Activated naive CD8-positive, alpha-beta T cell treated with anti-CD3 and anti-CD28 coated beads, Interleukin-2, amount 50 U/mL, for 24 hours (primary cell): ENCODE data around the gene ZNF592.
A peak's percentile ranks its signal among the peaks of the same experiment; 100 is the strongest.
"Not testable (repeated sequence)": the region's sequence is repeated elsewhere in the genome, so short reads cannot be mapped to it uniquely, and the experiment has no call there.

Source experiments
- ATAC-seq: fragments of 150-1000 bp; cut with Tn5 transposase; one replicate; pipeline ENCODE4 v1.10.0; 2021
- DNase-seq: peaks from one replicate; pipeline ENCODE4 v3.0.0; 2021
- H3K27ac Mint-ChIP-seq: one replicate; pipeline ENCODE4 v1.8.0; 2021; ENCODE audit warnings: mild to moderate bottlenecking, mixed read lengths
- H3K27me3 Mint-ChIP-seq: one replicate; pipeline ENCODE4 v1.8.0; 2021; ENCODE audit warnings: mixed read lengths
- H3K36me3 Mint-ChIP-seq: one replicate; pipeline ENCODE4 v1.8.0; 2021; ENCODE audit warnings: low read depth, mixed read lengths
- H3K4me1 Mint-ChIP-seq: one replicate; pipeline ENCODE4 v1.8.0; 2021; ENCODE audit warnings: mixed read lengths
- H3K4me3 Mint-ChIP-seq: one replicate; pipeline ENCODE4 v1.8.0; 2021; ENCODE audit warnings: mild to moderate bottlenecking, moderate library complexity, mixed read lengths
- H3K9me3 Mint-ChIP-seq: one replicate; pipeline ENCODE4 v1.8.0; 2021; ENCODE audit warnings: mixed read lengths

ZNF592 gene

GRCh38 chr15:84831028-84831427 is 82.6 kb downstream of the ZNF592 start:
- DNase-seq (no peak), ATAC-seq (no peak)
- Mint-ChIP-seq H3K4me3 (no peak overlapping the region), H3K36me3 (no peaks in the 10 kb centered on the region), H3K27me3 (no peaks in the 10 kb centered on the region), H3K9me3 (no peaks in the 10 kb centered on the region), H3K4me1 (no peaks in the 10 kb centered on the region), H3K27ac (no peak overlapping the region)

- Mint-ChIP-seq H3K4me1 (no peaks in the 10 kb centered on the region), H3K36me3 (no peaks in the 10 kb centered on the region), H3K27ac (no peak overlapping the region), H3K4me3 (no peak overlapping the region), H3K27me3 (no peaks in the 10 kb centered on the region), H3K9me3 (no peaks in the 10 kb centered on the region)
- ATAC-seq (no peak), DNase-seq (no peak)
Measured at GRCh38 chr15:84831613-84832012, 83.2 kb downstream of the ZNF592 start.

DNA sequence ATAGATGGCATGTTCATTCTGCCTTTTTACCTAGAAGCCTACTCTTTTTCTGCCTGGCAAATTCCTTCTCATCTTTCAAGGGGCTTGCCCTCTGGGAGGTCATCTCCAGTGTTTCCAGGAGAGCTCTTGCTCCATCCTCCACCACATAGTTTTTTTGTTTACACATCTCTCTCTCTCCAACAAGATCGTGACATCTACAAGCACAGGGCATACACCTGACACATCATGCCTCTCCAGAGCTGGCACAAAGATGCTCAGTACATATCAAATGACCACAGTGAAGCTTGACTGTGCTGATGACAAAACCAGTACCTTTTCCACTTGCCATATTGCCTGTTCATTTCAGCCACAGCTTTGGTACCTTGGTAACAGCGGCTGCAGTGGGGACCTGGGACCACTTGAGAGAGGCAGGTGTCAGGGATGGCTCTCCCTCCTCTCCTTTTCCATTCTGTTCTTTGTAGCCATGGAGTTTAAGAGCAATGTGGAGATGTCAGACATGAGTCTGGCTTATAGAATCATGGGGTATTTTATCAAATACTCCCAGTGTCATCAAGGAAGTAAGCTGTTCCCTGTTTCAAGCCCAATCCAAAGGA is 84.2 kb downstream of the ZNF592 start:
- no peaks in the 10 kb centered on the region for H3K4me1 Mint-ChIP-seq

GRCh38 chr15:84833447-84834228 is 85.2 kb downstream of the ZNF592 start:
- no peaks in the 10 kb centered on the region for H3K4me1 Mint-ChIP-seq
- no peak for DNase-seq
- no peaks in the 10 kb centered on the region for H3K36me3 Mint-ChIP-seq
- H3K9me3 Mint-ChIP-seq, result no peaks in the 10 kb centered on the region
- H3K4me3 Mint-ChIP-seq, result no peak overlapping the region
- H3K27me3 Mint-ChIP-seq, result no peaks in the 10 kb centered on the region
- no peak overlapping the region for H3K27ac Mint-ChIP-seq
- ATAC-seq, result no peak

More for the DNA sequence above, 84.2 kb downstream of the ZNF592 start:
- Mint-ChIP-seq H3K36me3 (no peaks in the 10 kb centered on the region), H3K27me3 (no peaks in the 10 kb centered on the region), H3K4me3 (no peak overlapping the region), H3K27ac (no peak overlapping the region), H3K9me3 (no peaks in the 10 kb centered on the region)
- DNase-seq, result no peak
- no peak for ATAC-seq

DNA sequence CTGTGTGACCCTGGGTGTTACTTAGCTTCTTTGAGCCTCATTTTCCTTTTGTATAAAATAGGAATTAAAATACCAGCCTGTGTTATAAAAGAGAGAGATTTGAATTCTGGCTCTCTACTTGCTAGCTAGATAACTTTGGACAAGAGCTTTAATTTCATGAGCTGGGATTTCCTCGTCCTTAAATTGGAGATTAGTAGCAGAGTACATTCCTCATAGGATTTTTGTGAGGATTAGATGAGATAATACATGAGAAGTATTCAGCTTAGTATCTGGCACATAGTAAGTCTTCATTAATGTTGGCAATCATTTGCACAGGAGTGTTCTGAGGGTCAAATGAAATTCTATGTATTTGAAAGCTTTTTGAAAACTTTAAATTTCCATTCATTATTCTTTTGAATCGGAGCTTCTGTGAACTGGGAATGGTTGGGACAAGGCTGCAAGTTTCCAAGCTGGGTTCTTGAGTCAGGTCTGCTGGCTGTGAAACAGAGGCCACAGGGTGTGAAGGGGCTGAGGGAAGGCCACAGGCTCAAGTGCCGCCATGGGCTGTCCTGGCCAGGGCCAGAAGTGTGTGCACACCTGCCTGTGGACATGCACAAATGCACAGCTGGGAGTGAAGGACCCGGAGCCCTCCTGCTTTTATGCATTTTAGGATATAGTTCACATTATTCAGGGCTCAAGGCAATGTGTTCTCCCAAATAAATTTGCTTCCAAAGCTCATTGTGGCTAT is 86.0 kb downstream of the ZNF592 start:
- Mint-ChIP-seq H3K27ac (no peak overlapping the region), H3K36me3 (no peaks in the 10 kb centered on the region), H3K4me3 (no peak overlapping the region), H3K9me3 (no peaks in the 10 kb centered on the region), H3K4me1 (no peaks in the 10 kb centered on the region), H3K27me3 (no peaks in the 10 kb centered on the region)
- DNase-seq, result no peak
- no peak for ATAC-seq

- DNase-seq (no peak), ATAC-seq (no peak)
- no peak overlapping the region for H3K4me3 Mint-ChIP-seq
- no peaks in the 10 kb centered on the region for H3K27me3 Mint-ChIP-seq
- H3K4me1 Mint-ChIP-seq, result no peaks in the 10 kb centered on the region
- no peaks in the 10 kb centered on the region for H3K36me3 Mint-ChIP-seq
- no peak overlapping the region for H3K27ac Mint-ChIP-seq
- no peaks in the 10 kb centered on the region for H3K9me3 Mint-ChIP-seq
Measured at GRCh38 chr15:84834969-84835368, 86.6 kb downstream of the ZNF592 start.

GRCh38 chr15:84835661-84836337 is 87.4 kb downstream of the ZNF592 start:
- DNase-seq, result no peak
- no peak overlapping the region for H3K27ac Mint-ChIP-seq
- H3K36me3 Mint-ChIP-seq, result no peaks in the 10 kb centered on the region
- no peak overlapping the region for H3K4me3 Mint-ChIP-seq
- H3K4me1 Mint-ChIP-seq, result no peaks in the 10 kb centered on the region
- no peaks in the 10 kb centered on the region for H3K9me3 Mint-ChIP-seq
- ATAC-seq, result no peak
- no peaks in the 10 kb centered on the region for H3K27me3 Mint-ChIP-seq

DNA sequence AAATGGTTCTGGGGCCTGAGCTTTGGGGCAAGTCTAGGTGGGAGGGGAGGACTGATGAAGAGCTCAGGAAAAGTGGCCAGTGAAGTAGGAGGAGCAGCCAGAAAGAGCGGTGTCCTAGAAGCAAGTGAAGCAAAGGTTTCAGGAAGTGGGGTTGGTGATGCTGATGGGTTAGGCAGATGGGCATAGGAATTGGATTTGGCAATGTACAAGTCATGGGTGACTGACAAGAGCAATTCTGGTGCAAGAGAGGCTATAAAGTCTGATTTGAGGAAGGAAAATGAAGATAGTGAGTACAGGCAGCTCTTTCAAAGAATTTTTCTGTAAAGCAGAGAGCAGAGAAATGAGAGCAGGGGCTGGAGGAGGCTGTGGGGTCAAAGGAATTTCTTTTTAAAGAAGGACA is 88.5 kb downstream of the ZNF592 start:
- H3K27ac Mint-ChIP-seq, result no peak overlapping the region
- H3K36me3 Mint-ChIP-seq, result no peaks in the 10 kb centered on the region
- no peak overlapping the region for H3K4me3 Mint-ChIP-seq
- ATAC-seq (no peak), DNase-seq (no peak)
- no peaks in the 10 kb centered on the region for H3K27me3 Mint-ChIP-seq
- H3K9me3 Mint-ChIP-seq, result no peaks in the 10 kb centered on the region
- H3K4me1 Mint-ChIP-seq, result peaks cover 3% of the 10 kb centered on the region

DNA sequence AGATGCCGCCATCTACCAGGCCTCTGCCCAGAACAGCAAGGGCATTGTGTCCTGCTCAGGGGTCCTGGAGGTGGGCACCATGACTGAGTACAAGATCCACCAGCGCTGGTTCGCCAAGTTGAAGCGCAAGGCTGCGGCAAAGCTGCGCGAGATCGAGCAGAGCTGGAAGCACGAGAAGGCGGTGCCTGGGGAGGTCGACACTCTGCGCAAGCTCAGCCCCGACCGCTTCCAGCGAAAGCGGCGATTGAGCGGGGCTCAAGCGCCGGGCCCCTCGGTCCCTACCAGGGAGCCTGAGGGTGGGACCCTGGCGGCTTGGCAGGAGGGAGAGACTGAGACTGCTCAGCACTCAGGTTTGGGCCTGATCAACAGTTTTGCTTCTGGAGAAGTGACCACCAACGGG is 91.3 kb downstream of the ZNF592 start:
- Mint-ChIP-seq H3K4me3 (no peak overlapping the region), H3K27me3 (no peaks in the 10 kb centered on the region), H3K4me1 (peaks cover 3% of the 10 kb centered on the region), H3K9me3 (no peaks in the 10 kb centered on the region), H3K27ac (no peak overlapping the region), H3K36me3 (no peaks in the 10 kb centered on the region)
- ATAC-seq (no peak), DNase-seq (no peak)

DNA sequence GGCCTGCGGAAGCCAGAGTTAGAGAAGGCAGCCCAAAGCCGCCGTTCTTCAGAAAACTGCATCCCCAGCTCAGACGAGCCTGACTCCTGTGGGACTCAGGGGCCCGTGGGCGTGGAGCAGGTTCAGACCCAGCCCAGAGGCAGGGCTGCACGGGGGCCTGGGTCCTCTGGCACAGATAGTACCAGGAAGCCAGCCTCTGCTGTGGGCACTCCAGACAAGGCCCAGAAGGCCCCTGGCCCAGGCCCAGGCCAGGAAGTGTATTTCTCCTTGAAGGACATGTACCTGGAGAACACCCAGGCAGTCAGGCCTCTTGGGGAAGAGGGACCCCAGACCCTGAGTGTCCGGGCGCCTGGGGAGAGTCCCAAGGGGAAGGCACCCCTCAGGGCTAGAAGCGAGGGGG is 91.9 kb downstream of the ZNF592 start:
- no peaks in the 10 kb centered on the region for H3K27me3 Mint-ChIP-seq
- no peaks in the 10 kb centered on the region for H3K36me3 Mint-ChIP-seq
- H3K4me1 Mint-ChIP-seq, result peaks cover 3% of the 10 kb centered on the region
- DNase-seq (no peak), ATAC-seq (no peak)
- H3K9me3 Mint-ChIP-seq, result no peaks in the 10 kb centered on the region
- no peak overlapping the region for H3K27ac Mint-ChIP-seq
- H3K4me3 Mint-ChIP-seq, result no peak overlapping the region

GRCh38 chr15:84840741-84841429 is 92.5 kb downstream of the ZNF592 start:
- Mint-ChIP-seq H3K4me3 (no peak overlapping the region), H3K9me3 (no peaks in the 10 kb centered on the region), H3K27me3 (no peaks in the 10 kb centered on the region), H3K4me1 (peaks cover 3% of the 10 kb centered on the region), H3K27ac (no peak overlapping the region), H3K36me3 (no peaks in the 10 kb centered on the region)
- DNase-seq (no peak), ATAC-seq (peak; percentile 10)

DNA sequence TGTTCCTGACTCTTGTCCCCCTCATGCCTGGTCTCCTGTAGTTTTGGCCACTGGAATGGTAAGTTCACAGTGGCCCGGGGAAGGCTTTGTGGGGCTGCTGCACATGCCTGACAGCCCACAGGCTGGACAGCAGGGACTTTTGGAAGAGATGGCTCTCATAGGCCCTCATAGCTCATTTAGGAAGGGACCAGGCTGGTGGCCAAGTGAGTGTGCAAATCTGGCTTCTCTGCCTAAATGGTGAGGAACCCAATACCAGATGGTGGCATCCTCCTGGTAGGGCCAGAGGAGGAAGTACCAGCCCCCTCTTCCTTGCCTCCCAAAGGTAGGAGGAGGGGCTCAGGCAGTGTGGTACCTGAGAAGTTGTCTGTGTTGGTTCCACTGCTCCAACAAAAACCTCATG is 94.4 kb downstream of the ZNF592 start:
- peaks cover 3% of the 10 kb centered on the region for H3K4me1 Mint-ChIP-seq
- no peak for ATAC-seq

DNA sequence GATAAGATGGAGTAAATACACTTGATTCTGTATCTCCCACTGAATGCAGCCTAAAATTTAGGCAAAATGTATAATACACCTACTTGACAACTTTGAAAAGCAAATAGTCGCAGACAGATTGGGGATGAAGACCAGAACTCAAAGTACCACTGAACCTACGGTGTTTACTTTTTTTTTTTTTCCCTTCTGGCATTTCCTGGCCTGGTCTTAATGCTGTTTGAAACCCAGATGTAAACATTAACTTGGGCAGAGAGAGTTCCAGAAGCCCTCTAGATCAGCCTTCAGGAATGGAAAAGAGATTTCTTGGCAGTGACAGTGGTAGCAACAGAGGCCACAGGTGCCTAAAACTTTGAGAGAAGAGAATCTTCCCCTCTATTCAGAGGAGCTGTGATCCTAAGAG is 96.6 kb downstream of the ZNF592 start:
- peaks cover 16% of the 10 kb centered on the region for H3K9me3 Mint-ChIP-seq
- no peak for ATAC-seq

More for the DNA sequence above, 94.4 kb downstream of the ZNF592 start:
- Mint-ChIP-seq H3K9me3 (peaks cover 12% of the 10 kb centered on the region), H3K27me3 (no peaks in the 10 kb centered on the region), H3K27ac (no peak overlapping the region), H3K4me3 (no peak overlapping the region), H3K36me3 (peaks cover 11% of the 10 kb centered on the region)
- no peak for DNase-seq

GRCh38 chr15:84845631-84846030 is 97.2 kb downstream of the ZNF592 start:
- Mint-ChIP-seq H3K36me3 (peaks cover 11% of the 10 kb centered on the region), H3K9me3 (peaks cover 16% of the 10 kb centered on the region)
- DNase-seq, result peak; percentile 49
- H3K27ac Mint-ChIP-seq, ATAC-seq, H3K27me3 Mint-ChIP-seq, H3K4me1 Mint-ChIP-seq, H3K4me3 Mint-ChIP-seq: not testable (repeated sequence)

More for the DNA sequence above, 96.6 kb downstream of the ZNF592 start:
- Mint-ChIP-seq H3K27ac (no peak overlapping the region), H3K27me3 (no peaks in the 10 kb centered on the region), H3K4me1 (peaks cover 3% of the 10 kb centered on the region), H3K4me3 (no peak overlapping the region), H3K36me3 (peaks cover 11% of the 10 kb centered on the region)
- no peak for DNase-seq
